ENCODE results near the gene ZPR1.

Gene ZPR1

DNA sequence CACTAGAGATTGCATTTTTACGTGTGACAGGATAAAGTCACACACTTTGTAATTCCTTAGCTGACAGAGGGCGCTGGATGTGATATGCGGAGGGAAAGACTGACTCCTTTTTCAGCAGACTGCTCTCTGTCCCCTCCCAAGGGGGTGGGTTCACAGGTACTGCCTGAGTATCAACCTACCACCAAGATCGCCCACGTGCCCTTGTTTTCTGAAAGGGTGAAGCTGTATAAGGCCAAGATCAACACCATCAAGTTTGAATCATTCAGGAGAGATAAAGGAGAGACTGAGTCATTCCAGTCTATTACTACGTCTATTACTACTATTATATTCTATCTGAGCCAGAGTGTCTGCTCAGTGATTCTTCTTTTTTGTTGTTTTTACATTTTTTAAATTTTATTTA, 45.7 kb downstream of the ZPR1 start:
- no peak for FAIRE-seq

GRCh38 chr11:116740741-116741140, 47.1 kb downstream of the ZPR1 start:
- FAIRE-seq = no peak

DNA sequence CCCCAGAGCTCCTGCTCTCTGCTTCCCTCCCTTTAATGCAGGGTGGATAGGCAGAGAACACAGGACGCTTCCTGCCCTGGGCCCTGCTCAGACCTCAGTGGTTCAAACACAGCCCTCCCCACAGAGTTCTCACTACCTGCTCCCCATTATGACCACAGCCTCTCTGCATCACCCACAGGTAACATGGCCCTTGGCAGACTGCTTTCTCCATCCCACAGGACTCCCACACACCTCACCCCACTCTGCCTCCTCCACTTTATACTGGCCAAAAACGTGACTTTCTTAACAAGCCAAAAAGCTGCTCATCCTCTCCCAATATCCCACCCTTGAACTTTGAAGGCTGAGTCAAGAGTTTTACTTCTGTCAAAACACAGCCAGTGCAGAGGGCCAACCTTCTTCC, 48.8 kb downstream of the ZPR1 start:
- no peak for FAIRE-seq

GRCh38 chr11:116736763-116737162, 51.1 kb downstream of the ZPR1 start:
- no peak for FAIRE-seq

DNA sequence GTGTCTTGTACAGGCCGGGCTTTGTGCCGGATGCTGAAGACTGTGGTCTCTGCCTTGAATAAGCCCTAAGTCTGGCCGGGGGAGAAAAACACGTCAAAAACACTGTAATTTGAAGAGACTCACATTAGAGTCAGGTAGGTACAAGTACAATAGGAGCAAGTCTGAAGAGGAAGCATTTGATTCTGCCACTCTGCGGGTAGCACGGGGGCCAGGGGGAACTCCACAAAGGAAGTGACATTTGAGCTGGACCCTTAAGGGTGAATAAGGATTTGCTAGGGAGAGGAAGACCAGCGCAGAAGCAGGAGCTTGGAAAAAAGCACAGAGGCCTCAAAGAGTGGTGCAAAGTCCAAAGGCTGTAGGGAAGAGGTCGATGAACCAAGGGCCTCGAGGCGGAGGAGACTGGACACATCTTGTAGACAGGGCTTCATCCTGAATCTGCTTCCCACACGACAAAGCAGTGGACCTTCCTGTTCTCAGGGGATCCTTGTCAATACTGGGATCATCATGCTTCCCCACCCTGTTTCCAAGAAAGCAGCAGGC, 53.8 kb downstream of the ZPR1 start:
- no peak for FAIRE-seq

- no peak for FAIRE-seq
Measured at GRCh38 chr11:116733043-116733755, 54.6 kb downstream of the ZPR1 start.

GRCh38 chr11:116732271-116733042, 55.4 kb downstream of the ZPR1 start:
- FAIRE-seq = no peak

DNA sequence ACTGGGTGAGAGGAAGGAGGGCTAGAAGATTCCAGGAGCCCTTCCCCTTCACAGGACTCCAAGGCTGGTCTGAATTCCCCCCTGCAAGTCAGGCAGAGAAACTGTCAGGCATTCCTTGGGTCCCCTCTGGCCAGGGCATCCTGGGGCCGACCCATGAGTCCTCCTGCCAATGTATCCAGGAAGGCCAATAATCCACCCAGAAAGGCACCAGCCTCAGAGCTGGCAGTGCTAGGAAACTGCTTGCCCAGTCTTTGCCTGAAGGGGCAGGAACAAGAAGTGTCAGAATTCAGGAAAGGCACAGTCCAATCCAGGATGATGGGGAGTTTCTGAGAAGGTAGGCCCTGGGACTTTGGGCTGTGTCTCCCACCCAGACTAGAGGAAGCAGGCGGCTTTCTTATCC, 56.0 kb downstream of the ZPR1 start:
- no peak for FAIRE-seq

DNA sequence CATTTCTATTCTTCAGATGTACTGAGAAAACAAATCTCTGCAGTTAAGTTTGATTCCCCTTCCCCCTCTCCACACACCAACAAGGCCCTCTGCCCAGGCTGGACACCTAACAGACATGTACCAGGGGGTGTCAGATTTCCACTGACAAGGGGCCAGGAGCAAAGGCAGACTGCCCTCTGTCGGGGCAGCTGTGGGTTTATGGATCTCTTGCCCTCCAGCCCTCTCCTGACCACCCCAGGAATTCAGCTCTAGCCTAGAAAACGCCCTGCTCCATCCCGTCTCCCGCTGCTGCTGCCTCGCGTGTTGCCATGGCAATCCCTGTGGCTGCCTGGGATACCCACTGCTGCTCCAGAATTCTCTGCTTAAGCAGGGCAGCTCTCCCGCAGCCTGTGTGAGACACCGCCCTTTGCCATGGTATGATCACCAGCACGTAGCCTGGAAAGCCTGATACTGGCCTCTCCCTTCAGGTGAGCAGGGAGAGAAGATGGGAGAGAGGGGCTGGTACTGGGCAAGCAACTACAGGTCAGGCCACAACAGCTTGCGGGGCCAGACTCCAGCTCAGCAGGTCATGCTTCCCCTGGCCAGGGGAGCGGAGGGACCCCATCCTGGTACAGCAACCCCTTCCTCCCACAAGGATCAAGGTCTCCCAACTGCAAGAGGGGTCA, 56.6 kb downstream of the ZPR1 start:
- no peak for FAIRE-seq

- no peak for FAIRE-seq
Measured at GRCh38 chr11:116730601-116731000, 57.2 kb downstream of the ZPR1 start.

DNA sequence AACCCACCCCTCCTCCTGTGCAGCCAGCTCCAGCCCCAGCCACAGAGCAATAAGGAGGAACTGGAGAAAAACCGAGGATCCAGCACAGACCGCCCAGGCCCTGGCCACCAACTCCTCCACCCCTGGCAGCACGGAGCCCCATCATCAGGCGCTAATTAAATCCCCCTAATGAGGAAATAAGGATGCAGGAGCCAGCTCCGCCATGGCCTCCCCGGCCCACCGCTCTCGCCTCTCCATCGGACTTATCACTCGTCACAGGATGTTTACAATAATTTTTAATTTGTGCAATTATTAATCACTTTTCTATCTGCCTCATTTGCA, 57.6 kb downstream of the ZPR1 start:
- no peak for FAIRE-seq

GRCh38 chr11:116729501-116730240, 58.2 kb downstream of the ZPR1 start:
- no peak for FAIRE-seq

DNA sequence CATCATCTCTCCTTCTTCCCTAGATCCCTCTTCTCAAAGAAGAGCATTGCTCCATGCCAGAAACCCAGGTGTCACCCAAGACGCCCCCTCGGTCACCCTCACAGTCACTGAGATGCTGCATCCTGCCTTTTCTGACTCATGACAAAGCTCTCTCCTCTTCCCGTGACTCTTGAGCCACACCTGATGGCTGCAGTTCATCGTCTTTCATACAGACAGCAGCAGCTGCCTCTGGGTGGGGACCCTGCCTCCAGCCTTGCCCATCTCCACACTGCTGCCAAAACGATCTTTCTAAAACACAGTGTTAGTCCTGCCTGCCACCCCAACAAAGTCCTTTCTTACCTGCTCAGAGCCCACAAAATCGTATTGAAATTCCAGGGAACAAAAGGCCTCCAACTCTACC, 59.8 kb downstream of the ZPR1 start:
- FAIRE-seq = no peak

GRCh38 chr11:116725434-116726221, 62.2 kb downstream of the ZPR1 start:
- FAIRE-seq = no peak

GRCh38 chr11:116724813-116725212, 63.0 kb downstream of the ZPR1 start:
- FAIRE-seq = no peak

Data from A204.1 (cell line).